ENCODE data around the gene EXOG.

EXOG gene

GRCh38 chr3:38507120-38507519 is 11.0 kb downstream of the EXOG start:
- DNase-seq (ENCODE audit: low read depth in 1 of 2, low spot score in 1 of 2), result no peak

- no peak for DNase-seq (ENCODE audit: low read depth in 1 of 2, low spot score in 1 of 2)
These were observed 13.6 kb downstream of the EXOG start for GRCh38 chr3:38509732-38510131.

- no peak for DNase-seq (ENCODE audit: low read depth in 1 of 2, low spot score in 1 of 2)
These were observed 14.5 kb downstream of the EXOG start for GRCh38 chr3:38510631-38511030.

DNA sequence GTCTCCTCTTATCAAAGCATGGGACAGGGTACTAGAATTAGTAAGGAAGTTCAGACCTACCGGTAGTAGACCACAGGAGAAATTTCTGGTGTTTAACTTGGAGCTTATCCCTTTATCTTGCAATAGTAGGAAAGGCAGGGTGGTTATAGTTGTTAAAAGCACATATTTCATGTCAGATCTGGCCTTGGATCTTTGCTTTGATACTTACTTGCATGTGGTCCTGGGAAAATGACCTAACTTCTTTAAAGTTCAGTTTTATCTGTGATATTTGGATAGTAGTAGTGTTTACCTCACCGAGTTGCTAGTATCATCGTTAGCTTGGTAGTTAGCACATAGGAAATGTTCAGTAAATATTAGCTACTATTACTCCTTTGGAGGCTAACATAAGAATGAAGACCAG is 15.4 kb downstream of the EXOG start:
- no peak for DNase-seq (ENCODE audit: low read depth in 1 of 2, low spot score in 1 of 2)

DNA sequence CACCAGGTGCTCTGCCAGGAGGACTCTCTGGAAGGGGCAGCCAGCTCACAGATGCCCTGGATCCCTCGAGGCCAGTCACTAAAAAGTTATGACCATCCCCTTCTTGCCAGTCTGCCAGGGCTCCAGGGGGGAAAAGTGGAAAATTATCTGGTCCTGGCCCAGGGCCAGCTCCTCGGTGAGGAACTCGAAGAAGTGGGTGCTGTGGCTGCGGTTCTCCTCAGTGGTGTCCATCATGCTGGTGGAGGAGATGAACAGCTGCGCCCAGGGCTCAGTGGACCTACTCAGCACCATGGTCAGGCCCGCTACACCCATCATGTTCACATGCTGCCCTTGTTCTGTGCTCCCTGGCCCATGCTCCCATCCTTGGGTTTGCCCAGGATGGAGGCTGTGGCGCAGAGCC is 19.2 kb downstream of the EXOG start:
- DNase-seq (ENCODE audit: low read depth in 1 of 2, low spot score in 1 of 2), result no peak

GRCh38 chr3:38516669-38517068 is 20.5 kb downstream of the EXOG start:
- DNase-seq (ENCODE audit: low read depth in 1 of 2, low spot score in 1 of 2), result no peak

DNA sequence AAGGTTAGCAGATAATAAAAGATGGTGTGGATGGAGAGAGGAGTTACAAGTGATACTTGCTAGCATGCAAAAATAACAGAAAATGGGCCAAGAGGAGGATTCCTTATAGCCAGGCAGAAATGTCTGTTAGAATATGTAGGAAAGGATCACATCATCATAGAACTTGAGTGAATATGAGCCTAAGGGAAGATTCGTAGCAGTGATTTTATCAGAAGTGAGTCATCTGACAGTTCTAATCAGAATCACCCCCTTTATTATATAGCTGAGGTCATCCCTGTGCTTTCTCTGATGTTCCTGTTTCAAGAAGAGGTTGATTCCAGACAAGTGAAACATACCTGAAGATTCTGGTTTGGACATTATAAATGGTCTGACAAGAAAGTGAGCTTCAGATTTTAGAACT is 22.9 kb downstream of the EXOG start:
- DNase-seq (ENCODE audit: low read depth in 1 of 2, low spot score in 1 of 2), result no peak

GRCh38 chr3:38519651-38520050 is 23.5 kb downstream of the EXOG start:
- peak in 1 of 2 donors; percentile 11 for DNase-seq (ENCODE audit: low read depth in 1 of 2, low spot score in 1 of 2)

DNA sequence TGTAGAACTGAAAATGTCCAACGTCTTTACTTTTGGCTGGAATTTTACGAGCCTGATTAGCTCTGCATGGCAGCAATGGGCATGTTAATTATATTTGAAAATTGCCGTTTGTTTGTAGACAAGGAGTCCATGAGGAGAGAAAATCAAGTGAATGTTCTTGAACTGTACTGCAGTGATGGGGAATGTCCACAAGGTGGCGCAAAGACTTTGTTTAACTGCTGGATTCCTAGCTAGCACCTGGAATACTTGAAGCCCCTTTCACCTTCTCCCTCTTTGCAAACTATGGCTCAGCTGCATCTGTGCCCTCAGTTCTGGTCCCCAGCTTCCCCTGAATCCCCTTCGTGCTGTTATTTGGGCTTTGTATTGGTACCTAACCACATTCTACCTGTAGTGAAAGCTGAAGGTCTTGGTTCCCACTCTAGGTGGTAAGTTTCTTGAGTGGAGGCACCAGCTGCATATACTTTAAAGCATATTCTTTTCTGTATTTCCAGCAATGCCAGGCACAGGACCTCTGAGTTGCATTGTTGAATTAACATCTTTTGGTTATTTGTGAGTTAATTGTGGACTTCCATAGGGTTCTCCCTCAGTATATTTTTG is 25.3 kb downstream of the EXOG start:
- peak; percentile 13 to 51 for DNase-seq (ENCODE audit: low read depth in 1 of 2, low spot score in 1 of 2)

DNA sequence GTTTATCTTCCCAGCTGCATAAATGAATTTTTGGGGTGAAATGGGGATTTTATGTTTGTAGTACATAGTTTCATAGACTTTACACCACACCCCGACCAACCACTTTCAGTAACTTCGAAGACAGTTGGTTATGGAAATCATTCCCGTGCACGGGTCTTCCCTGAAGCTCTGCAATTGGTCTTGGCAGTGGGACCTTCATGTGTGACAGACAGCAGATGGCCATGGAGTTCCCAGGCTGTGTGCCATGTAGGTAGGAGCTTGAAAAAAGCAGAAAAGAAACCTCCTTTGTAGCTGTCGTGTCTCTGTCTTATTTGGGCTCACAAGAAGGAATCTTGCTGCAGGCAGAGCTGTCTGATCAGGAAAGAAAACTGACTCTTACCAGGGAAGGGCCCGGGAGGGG is 25.9 kb downstream of the EXOG start:
- DNase-seq (ENCODE audit: low read depth in 1 of 2, low spot score in 1 of 2), result no peak

GRCh38 chr3:38524141-38524739 is 28.1 kb downstream of the EXOG start:
- DNase-seq (ENCODE audit: low read depth in 1 of 2, low spot score in 1 of 2), result no peak

DNA sequence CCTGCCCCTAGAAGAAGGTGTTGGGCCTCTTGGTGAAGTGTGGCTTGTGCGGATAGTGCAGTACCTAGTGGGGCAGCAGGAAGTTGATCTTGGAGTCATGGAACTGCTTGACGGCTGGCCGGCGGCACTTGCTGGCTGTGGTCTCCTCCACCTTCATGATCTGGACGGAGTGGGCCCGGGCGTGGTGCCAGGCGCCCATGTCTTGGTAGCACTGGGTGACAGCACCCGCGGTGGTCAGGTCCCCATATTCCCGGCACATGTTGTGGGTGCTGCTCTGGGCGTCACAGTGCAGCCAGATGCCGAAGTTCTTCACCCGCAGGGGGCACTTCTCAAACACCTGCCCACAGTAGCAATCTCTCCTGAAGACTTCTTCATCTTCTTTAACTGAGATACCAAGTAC is 30.7 kb downstream of the EXOG start:
- no peak for DNase-seq (ENCODE audit: low read depth in 1 of 2, low spot score in 1 of 2)

DNA sequence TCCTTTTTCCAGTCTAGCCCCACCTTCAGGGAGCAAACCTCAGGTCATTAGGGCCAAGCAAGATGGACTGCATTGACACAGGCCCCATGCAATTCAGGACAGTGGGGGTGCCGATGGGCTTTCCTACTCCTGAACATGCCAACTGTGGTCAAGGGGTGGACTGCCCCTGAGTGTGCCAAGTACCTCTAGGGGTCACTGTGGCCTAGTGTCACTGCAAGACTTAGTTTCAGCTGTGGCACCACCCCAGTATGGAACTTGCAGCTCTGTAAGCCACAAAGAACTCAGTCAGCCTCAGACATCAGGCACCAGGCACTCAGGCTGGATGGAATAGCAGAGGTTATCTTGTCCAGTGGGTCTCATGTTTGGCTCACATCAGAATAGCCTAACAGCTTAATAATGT is 32.3 kb downstream of the EXOG start:
- DNase-seq (ENCODE audit: low read depth in 1 of 2, low spot score in 1 of 2), result no peak

GRCh38 chr3:38532529-38532928 is 36.4 kb downstream of the EXOG start:
- DNase-seq (ENCODE audit: low read depth in 1 of 2, low spot score in 1 of 2), result no peak

DNA sequence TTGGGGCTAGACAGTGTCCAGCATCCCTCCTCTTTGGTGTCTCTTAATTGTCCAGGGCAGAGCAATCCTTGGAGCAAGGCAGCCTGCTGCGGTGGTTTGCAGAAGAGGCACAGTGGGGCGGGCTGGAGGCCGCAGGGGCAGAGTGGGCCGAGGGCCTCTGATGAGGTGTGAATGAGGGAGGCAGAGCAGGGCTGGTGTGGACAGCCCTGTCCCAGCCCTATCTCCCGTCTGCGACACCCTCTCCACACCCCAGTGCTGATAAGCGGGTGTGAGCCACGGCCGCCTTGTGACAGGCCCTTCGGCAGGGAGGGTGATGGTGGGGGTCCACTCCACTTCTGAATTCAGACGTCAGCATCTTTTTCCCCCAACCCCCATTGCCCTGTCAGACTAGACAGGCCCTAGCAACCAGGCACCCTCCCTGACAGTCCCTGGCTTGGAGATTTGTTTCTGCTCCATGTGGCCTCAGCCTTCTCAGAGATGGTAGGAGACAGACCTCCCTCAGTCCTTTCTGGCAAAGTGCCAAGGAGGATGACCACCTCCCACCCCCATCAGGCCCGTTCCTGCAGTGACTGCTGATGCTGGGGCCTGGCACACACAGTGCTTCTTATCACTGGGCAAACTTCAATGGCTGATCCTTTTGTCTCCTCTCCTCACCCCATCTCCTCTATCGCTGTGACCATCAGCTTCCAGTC is 37.3 kb downstream of the EXOG start:
- DNase-seq (ENCODE audit: low read depth in 1 of 2, low spot score in 1 of 2), result no peak

DNA sequence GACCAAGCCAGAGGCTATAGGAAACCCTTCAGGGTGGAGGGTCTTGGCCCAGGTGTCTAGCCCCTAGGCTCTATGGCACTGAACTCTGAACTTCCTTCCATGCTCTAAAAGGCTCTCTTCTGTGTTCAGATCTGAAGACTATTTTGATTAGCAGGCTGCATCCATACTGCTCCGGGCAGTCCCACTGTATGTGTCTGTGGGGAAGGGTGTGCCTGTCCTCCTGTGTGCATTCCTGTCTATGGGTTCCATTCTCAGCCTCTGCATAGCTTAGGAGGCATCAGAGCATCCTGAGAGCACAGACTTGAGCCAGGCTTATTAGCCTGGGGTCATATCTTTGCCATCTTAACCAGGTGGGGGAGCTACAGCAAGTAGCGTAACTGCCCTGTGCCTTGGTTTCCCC is 38.0 kb downstream of the EXOG start:
- DNase-seq (ENCODE audit: low read depth in 1 of 2, low spot score in 1 of 2), result no peak

- DNase-seq (ENCODE audit: low read depth in 1 of 2, low spot score in 1 of 2), result no peak
These were observed 38.5 kb downstream of the EXOG start for GRCh38 chr3:38534604-38535003.

GRCh38 chr3:38536671-38537070 is 40.5 kb downstream of the EXOG start:
- DNase-seq (ENCODE audit: low read depth in 1 of 2, low spot score in 1 of 2), result no peak

DNA sequence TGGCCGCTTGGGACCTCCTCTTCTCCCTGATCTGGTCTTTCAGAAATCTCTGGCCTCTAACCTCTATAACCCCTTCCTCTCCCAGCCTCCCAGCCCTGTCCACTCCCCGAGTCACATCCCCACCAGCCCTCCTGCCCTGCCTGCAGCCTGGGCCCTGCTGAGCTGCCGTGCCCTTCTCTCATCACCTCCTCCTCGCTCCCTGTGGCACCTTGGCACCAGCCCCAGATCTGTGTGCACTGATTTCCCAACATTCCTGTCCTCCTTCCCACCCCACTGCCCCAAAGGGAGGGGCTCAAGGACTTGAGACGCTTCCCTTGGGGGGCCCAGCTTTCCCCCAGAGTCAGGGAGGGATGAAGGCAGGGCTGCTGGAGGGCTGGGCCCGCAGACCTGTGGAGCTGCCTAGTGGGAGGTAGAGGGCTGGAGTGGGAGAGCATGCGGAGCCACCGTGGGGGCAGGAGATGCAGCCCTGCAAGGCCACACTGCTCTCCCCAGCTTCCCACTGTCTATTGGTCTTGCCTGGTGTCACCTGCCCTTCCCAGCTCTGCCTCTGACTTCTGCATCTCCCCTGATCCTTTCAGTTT is 42.7 kb downstream of the EXOG start:
- DNase-seq (ENCODE audit: low read depth in 1 of 2, low spot score in 1 of 2), result no peak

DNA sequence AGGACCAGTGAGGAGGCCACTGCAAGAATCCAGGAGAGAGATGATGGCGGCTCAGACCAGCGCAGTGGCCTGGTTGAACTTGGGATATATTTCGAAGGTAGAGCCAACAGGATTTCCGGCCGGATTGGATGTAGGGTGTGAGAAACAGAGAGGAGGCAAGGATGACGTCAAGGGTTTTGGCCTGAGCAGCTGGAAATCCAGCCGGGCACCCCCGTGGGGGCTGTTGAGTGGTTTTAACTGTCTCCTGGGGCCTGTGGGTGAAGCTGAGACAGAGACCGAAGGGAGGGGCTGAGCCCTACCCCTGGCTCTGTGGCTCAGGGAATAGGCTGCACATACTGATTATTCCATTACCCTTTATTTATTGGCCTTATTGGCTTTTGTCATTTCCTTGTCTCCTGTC is 45.7 kb downstream of the EXOG start:
- no peak for DNase-seq (ENCODE audit: low read depth in 1 of 2, low spot score in 1 of 2)

DNA sequence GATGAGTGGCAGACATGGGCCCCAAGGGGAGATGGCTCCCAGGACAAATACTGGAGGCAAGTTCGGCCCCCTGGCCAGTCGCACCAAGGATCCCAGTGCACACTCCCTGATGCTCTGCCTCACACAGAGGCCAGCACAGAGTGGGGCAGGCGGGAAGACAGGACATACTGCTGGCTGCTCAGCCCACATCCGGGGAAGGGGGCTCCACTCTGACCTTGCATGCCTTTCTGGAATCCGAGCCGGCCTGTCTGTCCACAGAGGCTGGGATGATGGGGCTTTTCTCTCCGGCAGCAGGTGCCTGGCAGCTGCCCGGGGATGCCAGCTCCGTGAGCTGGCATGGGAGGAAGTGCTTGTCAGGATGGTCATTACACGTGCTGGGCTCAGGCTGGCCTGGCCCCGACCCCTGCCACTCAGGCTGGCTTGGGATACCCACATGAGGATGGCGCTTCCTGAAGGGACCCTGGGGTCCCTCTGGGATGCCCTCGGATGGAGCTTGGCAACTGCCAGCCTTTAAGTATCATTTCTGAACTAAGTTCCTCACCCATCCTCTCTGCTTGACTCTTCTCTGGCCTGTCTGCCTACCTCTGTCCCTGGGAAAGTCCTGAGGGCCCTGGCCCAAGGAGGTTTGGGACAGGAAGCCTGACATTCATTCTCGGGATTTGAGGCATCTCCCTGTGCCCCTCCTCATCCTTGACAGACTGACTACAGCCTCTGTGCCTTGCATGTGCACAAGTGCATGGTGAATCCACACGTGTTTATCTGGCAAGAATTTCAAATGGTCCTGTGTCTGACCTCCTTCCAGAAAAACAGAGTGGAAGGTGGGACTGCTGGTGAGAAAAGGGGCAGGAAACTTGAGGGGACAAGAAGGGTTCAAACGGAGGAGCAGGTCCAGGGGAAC is 46.5 kb downstream of the EXOG start:
- DNase-seq (ENCODE audit: low read depth in 1 of 2, low spot score in 1 of 2), result no peak
